DLD1 (cell line): ENCODE data around the gene TNFRSF4.

ENCODE experiments used
- in situ Hi-C: cut with HindIII; loops from 2 replicates; pipeline ENCODE4 v1.10.0; 2017; ENCODE audit warnings: low sequenced_read_pairs

TNFRSF4 gene

GRCh38 chr1:1219341-1219740, 5.4 kb upstream of the TNFRSF4 start:
- in situ Hi-C loops: no loop called here

DNA sequence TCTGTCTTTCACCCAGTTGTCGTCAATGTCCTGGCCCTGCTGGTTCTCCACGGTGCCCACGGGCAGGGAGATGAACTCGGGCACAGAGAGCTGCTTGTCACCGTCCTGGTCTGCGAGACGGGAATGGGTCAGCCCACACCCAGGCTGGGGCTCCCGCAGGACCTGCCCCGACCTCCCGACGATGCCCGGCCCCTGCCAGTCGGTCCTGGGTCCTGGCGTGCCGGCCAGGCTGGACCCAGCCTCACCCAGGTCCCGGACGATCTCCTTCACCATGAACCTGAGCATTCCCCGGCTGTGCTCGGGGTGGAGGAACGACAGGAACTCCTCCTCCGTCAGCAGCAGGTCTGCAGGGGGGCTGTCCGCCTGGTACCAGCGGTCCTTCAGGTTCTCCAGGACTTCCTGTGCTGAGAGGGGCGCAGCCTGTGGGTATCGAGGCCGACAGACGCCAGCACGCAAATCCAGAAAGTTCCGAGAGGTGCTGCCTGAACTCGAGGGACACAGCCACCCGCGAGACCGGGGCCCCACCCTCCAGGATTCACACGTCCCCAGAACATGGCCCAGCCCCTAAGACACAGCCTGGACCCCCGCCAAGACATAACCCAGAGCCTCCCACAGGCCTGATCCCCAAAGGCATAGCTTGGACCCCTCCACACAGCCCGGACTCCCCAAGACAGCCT, 4.7 kb upstream of the TNFRSF4 start:
- in situ Hi-C loops: no loop called here

DNA sequence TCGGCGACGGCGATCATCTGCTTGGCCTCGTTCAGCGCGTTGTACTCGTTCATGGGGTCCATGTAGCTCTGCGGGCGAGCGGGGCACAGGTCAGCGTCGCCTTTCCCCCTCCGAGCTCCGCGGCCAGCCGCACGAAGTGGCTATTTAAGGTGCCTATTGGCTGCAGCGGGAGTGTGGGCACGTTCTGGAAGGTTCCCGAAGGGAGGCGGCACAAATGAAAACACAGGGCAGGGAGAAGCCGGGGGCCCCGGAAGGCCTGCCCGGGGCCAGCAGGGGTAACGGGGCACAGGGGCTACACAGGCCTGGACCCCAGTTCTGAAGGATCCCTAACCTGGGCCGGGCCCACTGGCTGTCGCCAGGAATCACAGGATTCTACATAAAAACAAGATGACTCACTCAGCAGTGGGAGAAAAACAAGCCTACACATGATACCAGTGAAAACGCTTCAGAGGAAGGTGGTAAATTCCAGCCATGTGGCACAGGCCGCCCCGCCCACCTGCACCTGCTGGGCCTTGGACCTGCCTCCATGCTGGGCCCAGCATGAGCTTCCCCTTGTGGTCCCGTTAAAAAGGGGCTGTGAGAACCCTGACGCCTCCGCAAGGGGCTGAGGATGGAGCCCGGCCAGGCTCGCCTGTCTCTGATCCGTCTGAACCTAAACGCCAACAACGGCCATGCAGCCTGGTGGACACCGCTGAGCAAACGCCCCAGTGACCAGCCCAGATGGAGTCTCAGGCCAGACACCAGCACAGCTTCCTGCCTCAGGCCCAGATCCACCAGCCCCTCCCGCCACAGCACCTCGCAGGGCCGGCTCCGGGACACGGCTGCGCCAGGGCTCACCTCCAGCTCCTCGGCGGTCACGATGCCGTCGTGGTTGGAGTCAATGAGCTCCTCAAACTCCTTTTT, 3.9 kb upstream of the TNFRSF4 start:
- in situ Hi-C loops: no loop called here

DNA sequence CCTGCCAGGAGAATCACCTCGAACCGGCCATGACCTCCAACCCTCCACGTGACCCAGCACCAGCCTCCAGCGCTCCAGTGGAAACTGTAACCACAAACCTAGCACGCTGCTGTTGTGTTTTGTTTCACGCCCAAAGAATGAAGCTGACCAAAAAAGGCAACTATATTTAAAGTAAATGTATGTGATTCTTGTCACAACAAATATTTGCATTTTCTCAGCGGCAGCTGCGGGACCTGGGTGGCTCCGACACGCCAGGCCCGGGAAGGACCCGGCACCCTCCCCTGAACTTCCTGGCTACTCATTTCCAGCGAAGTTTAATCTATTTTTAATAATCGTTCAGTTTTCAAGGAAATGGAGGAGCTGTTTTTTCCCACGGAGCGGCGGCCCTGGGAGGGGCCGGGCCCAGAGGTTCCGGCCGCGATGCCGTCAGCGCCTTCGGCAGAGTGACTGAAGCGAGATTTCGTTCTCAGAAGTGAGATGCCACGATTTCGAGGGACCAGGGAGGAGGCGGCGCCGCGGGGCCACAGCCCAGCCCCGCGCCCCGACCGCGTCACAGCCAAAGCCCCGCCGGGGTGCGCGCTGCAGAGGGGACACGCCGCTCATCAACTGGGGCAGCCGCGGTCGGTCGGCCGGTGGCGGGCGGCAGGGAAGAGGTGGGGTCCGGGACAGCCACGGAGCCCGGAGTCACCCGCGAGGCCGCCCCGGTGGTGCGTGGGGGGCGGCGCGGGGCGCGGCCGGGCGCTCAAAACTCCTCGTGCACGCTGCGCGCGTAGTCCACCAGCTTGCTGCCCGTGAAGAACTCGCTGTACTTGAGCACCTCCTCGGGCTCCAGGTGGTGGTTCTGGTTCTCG, 3.0 kb upstream of the TNFRSF4 start:
- in situ Hi-C loops: no loop called here

DNA sequence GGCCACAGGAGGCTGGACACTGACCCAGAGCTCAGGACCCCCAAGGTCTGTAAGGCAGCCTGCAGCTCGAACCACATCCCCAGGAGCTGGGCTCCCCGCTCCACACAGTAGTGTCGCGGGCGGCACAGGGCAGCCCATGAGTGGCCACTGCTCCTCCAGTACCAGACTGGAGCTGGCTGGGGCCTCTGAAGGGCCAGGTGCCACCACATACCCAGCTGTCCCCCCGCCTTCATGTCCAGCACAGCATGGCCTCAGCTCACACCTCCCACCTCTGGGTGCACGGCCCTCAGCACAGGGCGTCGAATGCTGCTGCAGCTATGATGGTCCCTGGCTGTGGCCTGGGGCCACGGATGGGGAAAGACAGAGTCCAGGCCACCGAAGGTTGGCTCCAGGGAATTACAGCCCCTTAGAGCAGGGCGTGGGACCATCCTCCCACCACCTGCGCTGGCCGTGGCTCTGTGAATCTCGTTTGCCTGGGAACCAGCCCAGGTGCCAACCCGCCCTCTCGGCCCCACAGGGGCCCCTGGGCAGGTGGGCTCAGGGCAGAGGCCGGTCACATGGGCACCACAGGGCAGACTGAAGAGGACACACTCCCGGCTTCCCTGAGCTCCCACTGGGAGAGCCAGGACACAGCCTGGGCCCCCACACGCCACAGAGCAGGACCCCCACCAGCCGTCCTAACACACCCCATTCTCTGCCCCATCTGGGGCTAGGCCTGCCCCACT, 2.1 kb upstream of the TNFRSF4 start:
- in situ Hi-C loops: no loop called here

DNA sequence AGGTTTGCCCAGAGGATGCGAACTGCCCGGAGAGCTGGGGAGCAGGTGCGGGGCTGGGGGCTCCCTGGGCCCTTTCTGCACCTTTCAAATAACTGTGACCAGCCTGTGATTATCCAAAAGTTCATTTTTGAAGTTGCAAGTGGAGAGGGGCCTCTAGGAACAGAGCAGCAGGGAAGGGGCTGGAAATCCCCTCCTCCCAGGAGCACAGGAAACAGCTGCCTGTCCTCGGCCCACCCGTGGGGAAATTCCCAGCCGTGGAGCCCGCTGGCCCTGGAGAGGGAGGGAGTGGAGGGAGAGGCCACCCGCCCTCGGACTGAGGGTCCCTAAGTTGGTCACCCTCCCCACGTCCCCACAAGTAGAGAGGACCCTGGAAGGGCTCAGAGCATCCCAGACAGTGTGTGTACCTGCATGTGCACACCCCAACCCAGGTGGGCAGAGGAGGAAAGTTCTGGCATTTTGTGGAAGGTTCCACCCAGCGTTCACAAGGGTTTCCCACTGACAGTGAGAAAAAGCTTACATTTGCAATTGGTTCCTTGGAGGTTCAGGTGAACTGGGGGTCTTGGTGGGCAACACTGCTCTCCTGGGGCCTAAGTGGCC, 1.2 kb upstream of the TNFRSF4 start:
- in situ Hi-C loops: no loop called here

DNA sequence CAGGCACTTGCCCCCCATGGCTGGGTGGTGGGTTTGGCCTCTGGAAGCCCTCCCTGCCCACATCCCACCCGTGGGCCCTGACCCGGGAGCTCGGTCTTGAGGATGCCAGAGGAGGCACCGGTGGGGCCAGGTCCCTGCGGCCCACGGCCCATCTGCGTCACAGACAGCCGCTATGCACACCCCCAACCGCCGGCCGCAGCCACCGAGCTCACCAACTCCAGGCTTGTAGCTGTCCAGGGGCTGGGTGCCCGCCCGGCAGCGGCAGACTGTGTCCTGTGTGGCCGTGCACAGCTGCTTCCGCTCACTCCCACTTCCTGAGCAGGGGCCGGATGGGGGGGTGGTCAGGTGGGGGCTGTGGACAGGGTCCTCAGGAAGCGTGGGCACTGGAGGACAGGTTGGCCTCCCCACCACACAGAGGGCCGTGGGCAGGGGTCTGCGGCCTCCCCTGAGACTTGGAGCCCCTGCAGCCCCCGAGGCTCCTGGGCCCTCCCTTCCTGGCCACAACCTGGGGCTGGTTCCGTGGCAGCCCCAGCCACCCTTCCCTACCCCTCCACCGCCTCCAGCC, 1.1 kb downstream of the TNFRSF4 start:
- in situ Hi-C loops: no loop called here

DNA sequence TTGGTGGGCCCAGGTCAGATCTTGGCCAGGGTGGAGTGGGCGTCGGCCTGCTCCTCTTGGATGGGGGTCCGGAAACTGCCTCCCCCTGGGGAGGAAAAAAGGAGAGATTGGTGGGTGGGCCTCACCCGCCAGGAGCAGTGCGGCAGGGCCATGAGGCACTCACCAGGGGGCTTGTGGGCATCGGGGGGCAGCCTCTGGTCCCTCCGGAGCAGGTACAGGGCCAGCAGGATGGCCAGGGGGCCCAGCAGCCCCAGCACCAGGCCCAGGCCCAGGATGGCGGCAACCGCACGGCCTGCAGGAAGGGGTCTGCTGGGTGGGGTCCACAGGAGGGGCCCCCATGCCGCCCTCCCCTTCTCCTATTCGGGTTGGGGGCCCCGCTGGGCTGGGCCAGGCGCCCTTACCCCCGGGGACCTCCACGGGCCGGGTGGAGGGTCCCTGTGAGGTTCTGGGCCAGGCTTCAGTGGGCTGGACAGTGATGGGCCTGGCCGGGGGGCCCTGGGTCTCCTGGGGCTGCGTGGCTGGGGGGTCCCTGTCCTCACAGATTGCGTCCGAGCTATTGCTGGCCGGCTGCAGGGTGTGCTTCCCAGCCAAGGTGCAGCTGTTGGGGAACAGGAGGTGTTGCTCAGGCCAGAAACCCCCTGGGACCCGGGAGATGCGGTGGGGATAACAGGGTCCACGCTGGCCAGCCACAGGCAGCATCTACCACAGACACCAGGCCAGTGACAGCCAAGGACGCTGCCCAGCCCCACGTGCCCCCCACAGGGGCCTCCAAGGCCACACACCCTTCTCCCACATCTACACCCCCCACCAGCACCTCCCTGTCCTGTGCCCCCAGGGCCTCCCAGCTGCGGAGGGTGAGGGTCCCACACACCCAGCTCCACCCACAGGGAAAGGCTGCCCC, 2.2 kb downstream of the TNFRSF4 start:
- in situ Hi-C loops: no loop called here

GRCh38 chr1:1210726-1211540, 3.0 kb downstream of the TNFRSF4 start:
- in situ Hi-C loops: no loop called here

GRCh38 chr1:1208713-1209433, 5.1 kb downstream of the TNFRSF4 start:
- in situ Hi-C loops: no loop called here

- in situ Hi-C loops: no loop called here
Observed at GRCh38 chr1:1207571-1207892, 6.4 kb downstream of the TNFRSF4 start.

- in situ Hi-C loops: no loop called here
Observed at GRCh38 chr1:1206966-1207531, 6.9 kb downstream of the TNFRSF4 start.

DNA sequence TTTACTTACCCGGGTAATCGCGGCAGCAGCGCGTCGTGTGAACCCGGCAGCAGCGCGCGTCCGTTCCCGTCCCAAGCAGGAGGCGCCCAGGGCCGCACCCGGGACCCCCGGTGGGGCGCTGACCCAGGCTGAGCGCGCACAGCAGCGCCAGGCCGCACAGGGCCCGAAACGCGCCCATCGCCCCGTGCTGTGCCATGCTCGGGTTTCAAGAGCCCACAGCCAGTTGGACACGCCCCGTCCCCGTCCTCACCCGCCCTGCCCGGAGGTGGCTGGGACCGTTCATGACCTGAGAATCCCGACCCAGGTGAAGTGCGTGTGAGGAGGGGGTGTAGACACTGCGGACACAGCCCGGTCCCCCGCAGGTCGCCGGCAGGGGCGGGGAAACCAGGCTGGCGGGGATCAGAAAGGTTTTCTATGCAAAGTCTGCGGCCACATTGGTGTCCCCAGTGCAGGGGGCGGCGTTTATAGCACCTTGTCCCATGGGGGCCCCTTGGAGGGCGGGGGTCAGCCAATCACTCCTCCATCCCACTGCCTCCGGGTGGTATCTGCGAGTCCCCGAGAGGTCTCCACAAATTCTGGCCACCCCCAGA, 7.5 kb downstream of the TNFRSF4 start, which contains the start of gene TNFRSF18:
TSS of gene TNFRSF18 (minus strand) at position 217 of the 590 bp plus-strand sequence. CDS start at position 196, 21 bp downstream.
- in situ Hi-C loops: no loop called here

DNA sequence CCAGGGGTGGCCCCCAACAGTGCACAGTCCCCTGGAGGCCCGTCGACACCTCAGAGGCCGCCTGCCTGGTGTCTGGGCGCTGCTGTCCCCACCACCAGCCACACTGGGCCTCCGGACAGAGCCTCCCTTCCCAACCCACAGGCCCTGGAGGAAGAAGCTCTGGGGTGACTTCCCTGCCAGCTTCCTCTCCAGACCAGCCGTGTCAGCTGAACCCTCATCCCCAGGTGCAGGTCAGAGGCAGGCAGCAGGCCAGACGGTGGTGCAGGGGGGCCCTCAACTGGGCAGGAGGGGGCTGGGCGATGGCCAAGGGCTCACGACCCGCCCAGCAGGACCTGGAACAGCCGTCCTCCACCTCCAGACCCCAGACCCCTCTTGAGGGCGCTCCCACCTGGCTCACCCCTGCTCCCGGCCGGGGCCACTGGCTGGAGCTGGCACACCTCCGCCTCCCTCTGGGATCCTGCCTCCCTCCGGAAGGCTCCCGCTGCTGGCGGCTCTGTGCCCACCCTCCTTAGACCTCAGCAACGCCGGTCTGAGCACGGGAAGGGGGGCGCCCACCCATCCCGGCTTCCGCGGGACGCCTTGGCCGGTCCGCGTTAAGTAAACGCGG, 8.1 kb downstream of the TNFRSF4 start:
- in situ Hi-C loops: no loop called here

- in situ Hi-C loops: no loop called here
Observed at GRCh38 chr1:1204998-1205768, 8.8 kb downstream of the TNFRSF4 start.
